HepG2 (cell line): ENCODE results near the gene OR8D1. TPM values are rescaled to one million over a fixed set of nuclear protein-coding genes. Genes with fewer than 3 reads are reported as not detected.

Experiments used
- ATAC-seq: fragments of 200-7000 bp; cut with Tn5 transposase; 3 replicates; pipeline ENCODE4 v1.9.1; 2020; ENCODE audit warnings: mild to moderate bottlenecking, moderate library complexity
- BruUV-seq: library from RNA; stranded (reverse); fragments of 400-500 nt; replicated peaks from 2 replicates; lab custom pipeline; 2021; lab: Mats Ljungman, UMichigan
- CTCF ChIA-PET: fragments of 300-600 bp; formaldehyde crosslinking; extraction: SDS; loops from one replicate; lab custom pipeline; 2021; ENCODE audit warnings: low total read pairs, inconsistent platforms, low intra/inter-chr PET ratio; lab: Yijun Ruan, JAX
- POLR2A ChIA-PET: fragments of 350-600 bp; sonication (Branson Sonifier 250); formaldehyde crosslinking; loops from one replicate; lab custom pipeline; 2020; ENCODE audit warnings: antibody characterized with exemption, inconsistent platforms; lab: Yijun Ruan, JAX
- DNase-seq: peaks from one replicate; pipeline ENCODE4 v3.0.0-alpha.2; 2015; ENCODE audit warnings: low spot score
- FAIRE-seq: peaks from 3 replicates; lab custom pipeline; 2011; peaks lifted over from hg19 to GRCh38; lab: Jason Lieb, UNC
- H2AFZ ChIP-seq: one replicate; pipeline ENCODE4 v1.6.1; 2011; ENCODE audit warnings: low read length, inconsistent platforms
- H3K27ac ChIP-seq: fragments of 300-600 bp; 3 replicates; pipeline ENCODE4 v1.8.0; 2011; ENCODE audit warnings: mixed run types, mild to moderate bottlenecking, mixed read lengths, low read length, inconsistent platforms; ENCODE audit not compliant: insufficient read depth; ENCODE audit errors: extremely low read length
- H3K27me3 ChIP-seq, 2 experiments: fragments of 200-600 bp in 1 of 2; 2 replicates in 1 of 2; 3 replicates in 1 of 2; pipeline versions ENCODE4 v1.6.0 to v1.8.0; 2011; ENCODE audit warnings: low read length in 2 of 2, mild to moderate bottlenecking in 2 of 2, moderate library complexity in 2 of 2, inconsistent platforms in 1 of 2; ENCODE audit not compliant: insufficient read depth in 2 of 2, control insufficient read depth in 1 of 2
- H3K36me3 ChIP-seq, 2 experiments: fragments of 200-600 bp in 1 of 2; replicated peaks in 1 of 2; 2 replicates in 1 of 2; 3 replicates in 1 of 2; pipeline versions ENCODE4 v1.5.1 to v1.8.0; 2011; ENCODE audit warnings: low read length in 2 of 2, inconsistent platforms in 1 of 2; ENCODE audit not compliant: insufficient read depth in 2 of 2, control insufficient read depth in 1 of 2
- H3K4me1 ChIP-seq: 2 replicates; pipeline ENCODE4 v1.5.1; 2012; ENCODE audit warnings: low read length, inconsistent platforms; ENCODE audit not compliant: insufficient read depth
- H3K4me2 ChIP-seq: 2 replicates; pipeline ENCODE4 v1.6.0; 2011; ENCODE audit warnings: low read depth, low read length, inconsistent platforms
- H3K4me3 ChIP-seq, 3 experiments: fragments of 200-600 bp in 1 of 3; sonication (generic), shearing (Covaris generic) in 1 of 3; replicated peaks in 1 of 3; 2 replicates each; pipeline ENCODE4 v1.5.1; 2011 to 2016; ENCODE audit warnings: low read length in 3 of 3, inconsistent platforms in 2 of 3, low read depth in 2 of 3, mild to moderate bottlenecking in 2 of 3, control low read depth in 1 of 3, mixed read lengths in 1 of 3; ENCODE audit not compliant: insufficient read depth in 1 of 3
- H3K79me2 ChIP-seq: one replicate; pipeline ENCODE4 v1.6.1; 2011; ENCODE audit warnings: low read length, inconsistent platforms; ENCODE audit not compliant: insufficient read depth
- H3K9ac ChIP-seq: 2 replicates; pipeline ENCODE4 v1.6.0; 2011; ENCODE audit warnings: mild to moderate bottlenecking, low read depth, low read length, inconsistent platforms; ENCODE audit not compliant: insufficient read depth
- H3K9me3 ChIP-seq: 2 replicates; pipeline ENCODE4 v1.5.1; 2012; ENCODE audit warnings: mild to moderate bottlenecking, low read length
- H4K20me1 ChIP-seq: 2 replicates; pipeline ENCODE4 v1.6.0; 2011; ENCODE audit warnings: inconsistent platforms, mild to moderate bottlenecking, low read length, moderate library complexity; ENCODE audit not compliant: insufficient read depth
- ATF5 ChIP-seq: sonication (generic); formaldehyde crosslinking; IDR thresholded peaks from 2 replicates; pipeline ENCODE4 v1.4.0; 2020; ENCODE audit warnings: mild to moderate bottlenecking, low read depth, missing genetic modification reagents
- BORCS8-MEF2B ChIP-seq: sonication (generic); formaldehyde crosslinking; IDR thresholded peaks from 2 replicates; pipeline ENCODE4 v1.8.0; 2022; ENCODE audit warnings: mild to moderate bottlenecking, missing genetic modification reagents
- BRCA1 ChIP-seq: sonication (generic); formaldehyde crosslinking; IDR thresholded peaks from 2 replicates; pipeline ENCODE4 v1.4.0; 2020; ENCODE audit warnings: missing genetic modification reagents
- FOXK1 ChIP-seq: sonication (generic); formaldehyde crosslinking; IDR thresholded peaks from 2 replicates; pipeline ENCODE4 v1.4.0; 2020; ENCODE audit warnings: low read depth, missing genetic modification reagents, borderline replicate concordance
- HDAC1 ChIP-seq: sonication (generic); formaldehyde crosslinking; IDR thresholded peaks from 2 replicates; pipeline ENCODE4 v1.5.1; 2020; ENCODE audit warnings: mild to moderate bottlenecking, missing genetic modification reagents
- MED13 ChIP-seq: sonication (generic); formaldehyde crosslinking; IDR thresholded peaks from 2 replicates; pipeline ENCODE4 v1.5.0; 2020; ENCODE audit warnings: missing genetic modification reagents
- POLR2G ChIP-seq: fragments of 200-400 bp; formaldehyde crosslinking; IDR thresholded peaks from 2 replicates; pipeline ENCODE4 v1.6.1; 2018; ENCODE audit warnings: mild to moderate bottlenecking, low read depth, low read length, moderate library complexity
- ZFP90 ChIP-seq: sonication (generic); formaldehyde crosslinking; IDR thresholded peaks from 2 replicates; pipeline ENCODE4 v1.8.0; 2022; ENCODE audit warnings: missing genetic modification reagents, mild to moderate bottlenecking, inconsistent platforms, borderline replicate concordance
- ZNF256 ChIP-seq: sonication (generic); formaldehyde crosslinking; conservative IDR thresholded peaks from 2 replicates; pipeline ENCODE4 v1.4.0; 2020; ENCODE audit warnings: missing genetic modification reagents
- ZNF276 ChIP-seq: sonication (generic); formaldehyde crosslinking; IDR thresholded peaks from 2 replicates; pipeline ENCODE4 v1.4.0; 2020; ENCODE audit warnings: mild to moderate bottlenecking, low read depth, missing genetic modification reagents
- ZNF451 ChIP-seq: sonication (generic); formaldehyde crosslinking; IDR thresholded peaks from 2 replicates; pipeline ENCODE4 v1.5.0; 2020; ENCODE audit warnings: mild to moderate bottlenecking, missing genetic modification reagents
- ZNF577 ChIP-seq: sonication (generic); formaldehyde crosslinking; IDR thresholded peaks from 2 replicates; pipeline ENCODE4 v1.4.0; 2020; ENCODE audit warnings: mild to moderate bottlenecking, low read depth, missing genetic modification reagents, borderline replicate concordance
- ZNF891 ChIP-seq: sonication (generic); formaldehyde crosslinking; IDR thresholded peaks from 2 replicates; pipeline ENCODE4 v1.5.0; 2020; ENCODE audit warnings: mild to moderate bottlenecking, missing genetic modification reagents
- ZSCAN31 ChIP-seq: sonication (generic); formaldehyde crosslinking; IDR thresholded peaks from 2 replicates; pipeline ENCODE4 v1.5.0; 2020; ENCODE audit warnings: low read depth, mild to moderate bottlenecking, missing genetic modification reagents
- WGBS: methylation state at CpG from one replicate; pipeline ENCODE4 v1.1.6; 2017; ENCODE audit warnings: low lambda C conversion rate; 5-methylcytosine and 5-hydroxymethylcytosine counted together
- in situ Hi-C: cut with HindIII; loops from 2 replicates; pipeline ENCODE4 v1.10.0; 2017; ENCODE audit warnings: low pct_unique_long_range_greater_than_20kb; ENCODE audit not compliant: extremely low pct_ligation_motif_present
- intact Hi-C: fragments of 100-400 bp; cut with micrococcal nuclease; formaldehyde crosslinking; loops from one replicate; pipeline ENCODE4 v1.10.0; 2022; ENCODE audit not compliant: unreplicated experiment
- polyA plus RNA-seq, 8 experiments: library from polyadenylated mRNA; depleted of rRNA in 3 of 8; stranded (reverse) in 7 of 8; unstranded in 1 of 8; fragments of >200 nt; fragmentation: Illumina TruSeq in 4 of 8; extraction: Trizol in 4 of 8; gene quantifications; 2 replicates each; pipeline versions ENCODE4 v1.2.1 to v1.2.3, GENCODE V29; 2011 to 2016; ENCODE audit warnings: low read depth in 4 of 8, missing spikeins in 1 of 8, mixed read lengths in 1 of 8; ENCODE audit not compliant: insufficient read depth in 1 of 8
- total RNA-seq, 5 experiments: library from RNA; depleted of rRNA; stranded (reverse); fragments of >200 nt; fragmentation: Illumina TruSeq; extraction: Trizol; gene quantifications; 2 replicates each; pipeline ENCODE4 v1.2.3, GENCODE V29; 2016; ENCODE audit warnings: low read depth in 1 of 5
- TF ChIP-seq, protein P1 (sequence below), 2 experiments: sonication (generic) in 1 of 2; formaldehyde crosslinking in 1 of 2; IDR thresholded peaks; 2 replicates each; pipeline versions ENCODE4 v1.5.1 to v1.6.1; 2011 to 2020; ENCODE audit warnings: borderline replicate concordance in 1 of 2, low read depth in 1 of 2, low read length in 1 of 2, mild to moderate bottlenecking in 1 of 2, missing genetic modification reagents in 1 of 2, moderate library complexity in 1 of 2
- TF ChIP-seq, protein P2 (sequence below): sonication (generic); formaldehyde crosslinking; IDR thresholded peaks from 2 replicates; pipeline ENCODE4 v1.4.0; 2020; ENCODE audit warnings: mild to moderate bottlenecking, missing genetic modification reagents

Gene OR8D1
- total and polyA plus RNA-seq, 2 of the 13 experiments (the other 11 are each of a cell fraction or from before 2014, with no cell fraction given): not detected

DNA sequence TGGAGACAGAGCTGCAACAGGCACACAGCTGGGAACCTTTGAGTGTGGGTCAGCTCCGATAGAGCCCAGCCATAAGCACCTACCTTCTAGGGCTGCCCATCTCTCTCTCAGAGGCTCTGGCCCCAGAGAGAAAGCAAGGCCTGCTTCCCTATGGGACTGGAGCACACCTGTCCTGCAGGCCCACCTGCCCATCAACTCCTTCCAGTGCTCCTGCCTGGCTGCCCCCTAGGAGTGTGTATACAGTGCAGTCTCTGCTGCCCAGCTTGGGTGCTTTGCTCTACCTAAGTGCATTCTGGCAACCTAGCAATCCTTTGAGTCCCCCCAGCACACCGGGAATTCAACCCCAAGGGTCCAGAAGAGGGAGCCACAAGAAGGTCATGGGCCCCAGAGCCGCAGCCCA, 36.5 kb downstream of the OR8D1 start (continued):
- TF ChIP-seq, protein P1, sequence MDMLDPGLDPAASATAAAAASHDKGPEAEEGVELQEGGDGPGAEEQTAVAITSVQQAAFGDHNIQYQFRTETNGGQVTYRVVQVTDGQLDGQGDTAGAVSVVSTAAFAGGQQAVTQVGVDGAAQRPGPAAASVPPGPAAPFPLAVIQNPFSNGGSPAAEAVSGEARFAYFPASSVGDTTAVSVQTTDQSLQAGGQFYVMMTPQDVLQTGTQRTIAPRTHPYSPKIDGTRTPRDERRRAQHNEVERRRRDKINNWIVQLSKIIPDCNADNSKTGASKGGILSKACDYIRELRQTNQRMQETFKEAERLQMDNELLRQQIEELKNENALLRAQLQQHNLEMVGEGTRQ (IDR thresholded peaks at IDR 0.05; ENCODE audit: low read depth, low read length): no peak
- TF ChIP-seq, protein P1 (CRISPR knock-in tag; IDR thresholded peaks at IDR 0.05; ENCODE audit: borderline replicate concordance): no peak
- TF ChIP-seq ZNF577 (no peak), FOXK1 (CRISPR knock-in tag) (no peak), BORCS8-MEF2B (CRISPR knock-in tag) (no peak), ZNF451 (CRISPR knock-in tag) (no peak), HDAC1 (CRISPR knock-in tag) (no peak), POLR2G (no peak)

GRCh38 chr11:124276081-124276480, 37.7 kb downstream of the OR8D1 start:
- ChIA-PET CTCF (no interaction called here), POLR2A (no interaction called here)
- Histone ChIP-seq H3K79me2 (no peaks in the 10 kb centered on the region), H3K9ac (no peak overlapping the region), H3K27me3 (no peaks in the 10 kb centered on the region), H3K4me1 (no peaks in the 10 kb centered on the region), H3K36me3 (no peaks in the 10 kb centered on the region), H2AFZ (no peak overlapping the region), H3K27ac (no peak overlapping the region), H3K9me3 (no peaks in the 10 kb centered on the region; the same call in 1 of the 2 replicates), H3K4me2 (no peak overlapping the region), H4K20me1 (no peaks in the 10 kb centered on the region), H3K4me3 (no peak overlapping the region)
- intact Hi-C loops: no loop called here
- no peak for DNase-seq
- in situ Hi-C loops: no loop called here
- no peak for FAIRE-seq
- 15% methylated on average over 1 of the region's 1 CpG for WGBS
- BruUV-seq: no TSS peak
- no peak for TF ChIP-seq ZFP90 (CRISPR knock-in tag)
- TF ChIP-seq MED13 (CRISPR knock-in tag): no peak
- TF ChIP-seq ZNF256 (CRISPR knock-in tag): no peak
- TF ChIP-seq ZNF276: no peak
- TF ChIP-seq BRCA1 (CRISPR knock-in tag): no peak
- TF ChIP-seq ATF5 (CRISPR knock-in tag): no peak
- TF ChIP-seq, protein P2, sequence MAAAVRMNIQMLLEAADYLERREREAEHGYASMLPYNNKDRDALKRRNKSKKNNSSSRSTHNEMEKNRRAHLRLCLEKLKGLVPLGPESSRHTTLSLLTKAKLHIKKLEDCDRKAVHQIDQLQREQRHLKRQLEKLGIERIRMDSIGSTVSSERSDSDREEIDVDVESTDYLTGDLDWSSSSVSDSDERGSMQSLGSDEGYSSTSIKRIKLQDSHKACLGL: no peak
- TF ChIP-seq ZSCAN31 (CRISPR knock-in tag): no peak
- no peak for TF ChIP-seq ZNF891 (CRISPR knock-in tag)
- no peak for ATAC-seq
